GM20431 (cell line): ENCODE measurements around the gene CIB2.
"Not testable (repeated sequence)": the region's sequence is repeated elsewhere in the genome, so short reads cannot be mapped to it uniquely, and the experiment has no call there.

ENCODE experiments used
- in situ Hi-C: fragments of 300-500 bp; cut with MseI, MboI; formaldehyde crosslinking; loops from one replicate; pipeline ENCODE4 v1.15.0; 2020; ENCODE audit warnings: low sequenced_read_pairs; ENCODE audit not compliant: unreplicated experiment

CIB2 gene

DNA sequence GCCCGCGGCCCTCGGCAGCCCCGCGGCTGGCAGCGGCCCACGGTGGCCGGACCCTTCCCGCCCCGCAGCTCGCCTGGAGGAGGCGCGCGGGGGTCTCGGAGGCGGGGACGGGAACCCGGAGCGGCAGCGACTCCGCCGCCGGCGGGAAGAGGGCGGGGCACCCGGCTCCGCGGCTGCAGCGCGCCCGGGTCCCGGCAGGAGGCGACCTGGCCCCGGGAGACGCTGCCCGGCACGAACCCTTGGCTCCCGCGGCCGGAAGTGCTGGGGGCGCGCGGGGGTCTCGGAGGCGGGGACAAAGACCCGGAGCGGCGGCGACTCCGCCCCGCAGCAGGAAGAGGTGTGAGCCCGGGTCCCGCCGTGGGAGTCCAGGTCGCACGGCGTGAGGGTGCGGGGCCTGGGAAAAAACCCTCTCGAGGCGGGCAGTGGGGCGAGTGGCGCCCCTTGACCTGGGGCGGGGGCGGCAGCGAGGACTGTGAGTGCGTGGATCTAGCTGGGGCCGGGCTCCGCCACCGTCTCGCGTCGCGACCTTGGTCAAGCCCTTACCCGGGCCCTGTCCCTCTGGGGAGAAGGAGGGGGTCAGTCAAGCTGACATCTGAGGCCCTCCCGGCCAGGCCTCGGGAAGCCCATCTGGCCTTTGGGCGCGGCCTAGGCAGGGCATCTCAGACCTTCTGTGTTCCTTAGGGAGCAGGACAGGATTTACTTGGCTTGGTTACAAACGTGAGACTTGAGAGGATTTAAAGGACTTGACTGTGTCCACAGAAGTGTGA, at the start of gene CIB2:
CIB2 (minus strand) TSS at position 151 of the 767 bp plus-strand sequence. CDS start 230 bp downstream, outside the sequence.
- in situ Hi-C loops: loop anchor here (10.0 kb wide), 1 partner anchor 63 kb away; no protein-coding TSS in a partner anchor

GRCh38 chr15:78179906-78180305, 48.7 kb upstream of the CIB2 start:
- in situ Hi-C loops: no loop called here

DNA sequence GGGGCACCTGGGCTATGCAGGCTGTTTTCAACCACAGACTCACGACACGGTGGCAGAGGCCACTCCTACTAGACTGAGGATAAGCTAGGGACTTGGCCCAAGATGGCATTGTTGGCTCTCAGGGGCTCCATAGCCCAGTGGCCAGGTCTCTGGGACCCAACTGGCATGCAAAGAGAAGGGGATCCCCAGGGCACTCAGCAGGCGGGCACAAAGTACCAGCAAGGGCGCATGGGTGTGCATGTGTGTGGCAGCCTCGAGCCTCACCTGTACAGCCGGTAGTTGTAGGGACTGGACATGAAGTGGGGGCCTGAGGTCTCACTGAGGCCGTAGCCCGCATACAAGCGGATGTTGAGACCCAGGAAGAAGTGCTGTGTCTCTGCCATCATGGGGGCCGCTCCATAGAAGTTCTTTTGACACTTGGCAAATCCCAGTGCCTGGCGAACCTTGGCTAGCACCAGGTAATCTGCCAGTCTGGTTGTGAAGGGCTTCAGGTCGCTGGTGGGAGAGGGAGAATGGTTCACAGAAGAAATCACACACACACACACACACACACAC, 48.1 kb upstream of the CIB2 start:
- in situ Hi-C loops: no loop called here

GRCh38 chr15:78178064-78178463, 46.8 kb upstream of the CIB2 start:
- in situ Hi-C loops: no loop called here

GRCh38 chr15:78177447-78177873, 46.2 kb upstream of the CIB2 start:
- in situ Hi-C loops: no loop called here

DNA sequence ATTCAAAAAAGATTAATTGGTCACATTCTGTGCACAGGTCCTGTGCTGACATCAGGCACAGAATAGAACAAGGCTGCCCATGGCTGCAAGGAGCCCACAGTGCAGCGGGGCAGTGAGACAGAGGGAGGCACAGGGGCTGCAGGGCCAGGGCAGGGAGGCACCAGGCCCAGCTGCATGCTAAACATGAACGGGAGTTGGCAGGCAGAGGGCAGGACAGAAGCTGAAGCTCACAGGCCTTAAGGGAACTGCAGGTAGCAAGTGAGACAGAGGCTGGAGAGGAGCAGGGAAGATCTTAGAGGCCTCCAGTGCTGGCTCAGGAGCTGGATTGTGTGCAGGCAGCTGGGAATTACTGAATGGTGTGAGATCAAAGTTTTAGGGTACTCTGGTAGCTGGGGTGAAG, 44.1 kb upstream of the CIB2 start:
- in situ Hi-C loops: no loop called here

DNA sequence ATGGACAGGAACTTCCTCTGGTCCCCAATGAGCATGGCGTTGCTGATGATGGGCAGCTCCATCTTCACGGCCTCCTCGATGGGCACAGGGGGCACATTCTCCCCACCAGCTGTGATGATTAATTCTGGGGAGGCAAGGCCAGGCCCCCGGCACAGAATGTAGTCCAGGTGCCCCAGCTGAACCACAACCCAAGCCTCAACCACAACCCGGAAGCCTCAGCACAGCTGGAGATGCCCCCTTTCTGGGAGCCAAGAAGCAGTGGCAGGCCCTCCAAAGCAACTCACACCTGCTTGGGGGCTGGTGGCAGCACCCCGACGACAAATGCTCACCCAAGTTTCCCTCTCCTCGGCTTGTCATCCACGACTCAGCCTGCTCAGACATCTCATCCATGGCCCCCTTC, 43.2 kb upstream of the CIB2 start:
- in situ Hi-C loops: no loop called here

- in situ Hi-C loops: no loop called here
Measured at GRCh38 chr15:78171864-78172472, 40.7 kb upstream of the CIB2 start.

DNA sequence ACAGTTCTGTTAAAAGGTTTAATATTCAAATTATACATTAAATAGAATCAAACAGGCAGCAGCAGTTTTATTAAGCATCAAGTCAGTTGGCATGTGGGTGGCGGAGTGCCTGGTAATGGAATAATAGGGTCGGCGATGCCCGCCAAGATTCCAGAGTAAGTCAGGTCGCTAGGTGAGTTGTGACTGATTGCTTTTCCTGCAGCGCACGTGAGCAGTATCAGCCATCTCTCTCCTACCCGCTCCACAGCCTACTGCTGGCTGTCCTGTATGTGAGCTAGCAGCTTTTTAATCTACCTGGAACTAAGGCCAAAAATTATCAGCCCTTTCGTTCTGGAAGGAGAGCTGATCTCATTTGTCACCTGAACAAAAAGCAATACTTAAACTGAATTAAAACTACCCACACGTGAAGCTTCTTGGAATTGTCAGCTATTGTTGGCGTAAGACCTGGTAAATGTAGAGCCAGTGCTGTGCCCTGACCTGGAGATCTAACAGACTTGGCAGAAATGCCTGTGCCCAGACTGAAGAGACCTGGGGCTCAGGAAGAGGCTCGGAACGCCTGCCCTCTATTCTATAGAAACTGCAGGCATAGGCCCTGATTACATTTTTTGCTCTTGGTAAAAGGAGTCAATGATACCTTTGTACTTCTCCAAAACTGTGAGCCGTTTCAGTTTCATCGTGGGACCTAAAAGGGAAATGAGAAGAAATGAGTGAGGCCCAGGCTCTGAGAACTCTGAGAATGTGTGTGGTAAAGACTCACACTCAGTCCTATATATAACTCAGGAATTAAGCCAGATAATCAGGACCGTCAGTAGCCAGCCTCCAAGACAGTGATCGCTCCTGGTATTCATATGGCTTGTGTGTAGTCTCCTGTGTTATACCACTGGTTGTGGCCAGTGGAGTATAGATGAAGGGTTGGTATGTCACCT, 39.9 kb upstream of the CIB2 start:
- in situ Hi-C loops: no loop called here

DNA sequence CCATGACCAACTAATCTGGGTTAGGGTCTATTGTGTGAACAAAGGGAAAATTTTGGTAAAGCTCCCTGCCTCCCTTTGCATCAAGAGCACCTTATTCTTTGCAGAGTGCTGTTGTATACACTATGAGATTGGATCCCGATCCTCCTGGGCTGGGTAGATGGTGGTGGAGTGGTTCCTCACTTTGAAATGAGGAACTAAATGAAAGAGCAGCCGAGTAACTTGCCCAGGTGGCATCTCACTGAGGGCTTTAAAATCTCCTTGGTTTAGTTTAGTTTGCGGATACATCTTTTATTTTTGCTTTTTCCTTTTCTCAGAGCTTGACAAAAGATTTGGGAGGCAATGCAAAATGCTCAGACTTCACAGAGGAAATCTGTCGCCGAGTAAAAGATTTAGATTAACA, 37.4 kb upstream of the CIB2 start:
- in situ Hi-C loops: no loop called here

DNA sequence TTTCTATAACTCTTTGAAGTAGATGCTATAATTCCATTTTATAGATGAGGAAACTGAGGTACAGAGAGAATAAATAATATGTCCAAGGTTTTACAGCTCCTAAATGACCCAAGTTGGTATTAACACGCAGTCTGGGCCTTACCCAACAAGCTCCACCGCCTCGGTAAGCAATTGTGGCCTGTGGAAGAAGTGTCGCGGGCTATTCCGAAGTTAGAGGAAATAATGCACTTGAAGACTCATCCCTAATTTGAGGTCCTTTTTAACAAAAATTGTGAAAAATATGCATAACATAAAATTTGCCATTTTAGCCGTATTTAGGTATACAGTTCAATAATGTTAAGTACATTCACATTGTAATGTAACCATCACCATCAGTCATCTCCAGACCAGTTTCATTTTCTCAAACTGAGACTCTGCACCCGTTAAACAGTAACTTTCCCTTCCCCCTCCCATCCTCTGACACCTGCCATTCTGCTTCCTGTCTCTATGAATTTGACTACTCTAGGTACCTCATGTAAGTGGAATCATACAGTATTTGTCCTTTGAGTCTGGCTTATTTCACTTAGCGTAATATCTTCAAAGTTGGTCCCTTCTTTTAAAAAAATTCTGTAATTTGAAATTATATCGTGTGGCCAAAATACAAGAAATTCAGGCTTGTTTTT, 36.1 kb upstream of the CIB2 start:
- in situ Hi-C loops: no loop called here

DNA sequence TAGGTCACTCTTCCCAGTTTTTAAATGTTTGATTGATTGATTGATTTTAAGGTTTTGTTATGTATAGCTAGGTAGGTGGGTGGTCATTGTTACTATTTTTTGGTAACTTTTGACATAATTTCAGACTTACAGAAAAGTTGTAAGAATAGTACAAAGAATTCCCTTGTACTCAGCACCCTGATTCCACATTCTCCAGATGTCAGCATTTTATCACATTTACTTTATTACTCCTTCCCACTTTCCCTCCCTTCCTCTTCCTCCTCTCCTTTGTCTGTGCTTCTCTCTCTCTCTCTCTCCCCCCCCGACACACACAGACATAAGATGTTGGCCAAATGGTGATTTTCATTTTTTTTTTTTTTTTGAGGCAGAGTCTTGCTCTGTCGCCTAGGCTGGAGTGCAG, 32.8 kb upstream of the CIB2 start:
- in situ Hi-C loops: no loop called here

DNA sequence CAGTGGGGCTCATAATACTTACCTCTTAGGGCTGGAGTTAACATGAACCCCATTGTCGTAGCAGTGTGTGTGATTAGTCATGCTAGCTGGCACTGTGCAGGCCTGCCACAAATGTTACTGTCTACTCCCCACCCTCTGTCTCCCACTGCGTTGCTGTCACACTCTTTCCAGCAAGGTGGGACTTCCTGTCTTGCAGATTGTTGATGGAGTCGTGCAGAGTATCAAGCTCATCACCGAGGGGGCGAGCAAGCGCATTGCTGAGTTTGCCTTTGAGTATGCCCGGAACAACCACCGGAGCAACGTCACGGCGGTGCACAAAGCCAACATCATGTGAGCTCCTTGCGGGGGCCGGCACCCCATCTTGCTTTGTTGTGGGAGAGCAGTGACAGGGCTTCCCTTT, 30.8 kb upstream of the CIB2 start:
- in situ Hi-C loops: no loop called here

GRCh38 chr15:78159395-78159794, 28.1 kb upstream of the CIB2 start:
- in situ Hi-C loops: no loop called here

DNA sequence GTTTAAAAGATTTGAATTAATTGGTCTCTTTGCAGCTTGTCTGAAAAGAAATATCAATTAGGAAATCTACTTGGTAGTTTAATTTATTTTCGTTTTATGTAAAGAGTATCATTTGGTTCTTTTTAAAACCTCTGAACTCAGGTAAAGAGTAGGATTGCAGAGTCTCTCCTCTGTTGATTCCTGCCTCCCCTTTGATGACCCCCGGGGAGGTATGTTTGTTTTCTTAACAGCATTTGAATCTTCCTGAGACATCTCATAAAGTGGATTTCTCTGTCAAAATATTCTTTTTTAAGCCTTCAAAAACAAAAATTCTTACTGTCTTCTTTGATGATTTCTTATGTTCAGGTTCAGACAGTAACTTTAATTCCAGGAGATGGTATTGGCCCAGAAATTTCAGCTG, 26.0 kb upstream of the CIB2 start:
- in situ Hi-C loops: no loop called here

DNA sequence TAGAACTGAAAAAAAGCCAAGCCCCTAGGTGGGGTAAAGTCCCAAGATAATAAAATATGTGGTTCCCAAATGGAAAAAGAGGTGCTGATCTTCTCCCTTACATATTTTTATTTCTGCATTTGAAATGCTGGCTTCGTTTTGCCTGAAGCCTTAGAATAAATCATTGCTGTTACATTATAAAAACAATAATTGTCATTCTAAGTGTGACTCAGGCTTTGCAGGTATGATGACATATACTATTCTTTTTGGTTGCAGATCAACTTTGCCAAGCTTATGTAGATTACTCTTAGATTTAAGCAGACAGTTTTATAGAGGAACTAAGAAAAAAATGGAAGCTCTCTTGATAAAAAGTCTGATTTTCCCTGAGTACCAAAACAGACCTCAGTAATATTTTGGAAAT, 25.4 kb upstream of the CIB2 start:
- in situ Hi-C loops: no loop called here

- in situ Hi-C loops: no loop called here
Measured at GRCh38 chr15:78155355-78155939, 24.2 kb upstream of the CIB2 start.

GRCh38 chr15:78154955-78155354, 23.7 kb upstream of the CIB2 start:
- in situ Hi-C loops: no loop called here

DNA sequence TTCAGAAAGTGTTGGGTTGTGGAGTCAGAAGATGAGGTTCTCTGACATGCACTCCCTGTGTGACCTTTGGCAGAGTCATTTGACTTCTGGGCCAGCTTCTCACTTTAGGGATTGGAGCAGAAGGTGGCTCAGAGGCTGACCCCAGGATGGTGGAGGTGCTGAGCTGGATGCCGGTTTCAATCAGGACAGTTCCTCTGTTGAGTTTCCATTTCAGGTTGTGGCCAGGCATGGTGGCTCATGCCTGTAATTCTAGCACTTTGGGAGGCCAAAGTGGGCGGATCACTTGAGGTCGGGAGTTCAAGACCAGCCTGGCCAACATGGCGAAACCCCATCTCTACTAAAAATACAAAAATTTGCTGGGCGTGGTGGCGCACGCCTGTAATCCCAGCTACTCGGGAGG, 19.8 kb upstream of the CIB2 start:
- in situ Hi-C loops: not testable (repeated sequence)
